Thyroid gland (tissue), 4 donors: ENCODE measurements around the gene MAGI1. TPM values are rescaled to one million over a fixed set of nuclear protein-coding genes. Genes with fewer than 3 reads are reported as not detected.

Experiments used
- DNase-seq, 2 donors: peaks; one replicate each; pipeline ENCODE4 v3.0.0-alpha.2; 2019
- H3K27ac ChIP-seq, 3 donors: fragments of 200-600 bp; sonication (generic); 1 replicate in 2 of 3; 2 replicates in 1 of 3; pipeline ENCODE4 v1.5.1; 2016 to 2019; ENCODE audit warnings: mild to moderate bottlenecking in 1 of 3, moderate library complexity in 1 of 3
- H3K27me3 ChIP-seq: fragments of 200-600 bp; sonication (generic); one replicate; pipeline ENCODE4 v1.5.1; 2019
- H3K36me3 ChIP-seq, 2 donors: fragments of 200-600 bp; sonication (generic); one replicate each; pipeline ENCODE4 v1.5.1; 2016 to 2019
- H3K4me1 ChIP-seq, 2 donors: fragments of 200-600 bp; sonication (generic); one replicate each; pipeline ENCODE4 v1.5.1; 2017 to 2019
- H3K4me3 ChIP-seq, 3 donors: fragments of 200-600 bp; sonication (generic); replicated peaks in 1 of 3; 1 replicate in 2 of 3; 2 replicates in 1 of 3; pipeline ENCODE4 v1.5.1; 2016; ENCODE audit warnings: mild to moderate bottlenecking in 1 of 3
- H3K9me3 ChIP-seq: fragments of 200-600 bp; sonication (generic); one replicate; pipeline ENCODE4 v1.5.1; 2017
- CTCF ChIP-seq, 6 experiments: fragments of 200-600 bp in 3 of 6; fragments of 450-650 bp in 3 of 6; sonication (generic) in 3 of 6; IDR thresholded peaks; one replicate each; pipeline ENCODE4 v1.5.1; 2016 to 2019; ENCODE audit warnings: antibody characterized with exemption in 6 of 6, mild to moderate bottlenecking in 2 of 6, inconsistent platforms in 1 of 6, moderate library complexity in 1 of 6
- POLR2A ChIP-seq, 2 donors: fragments of 450-650 bp; IDR thresholded peaks; one replicate each; pipeline ENCODE4 v1.6.1; 2017; ENCODE audit warnings: antibody characterized with exemption in 2 of 2, mild to moderate bottlenecking in 2 of 2, moderate library complexity in 1 of 2
- whole genome bisulfite sequencing, 2 donors: methylation state at CpG; one replicate each; pipeline ENCODE4 v1.1.5; 2017; 5-methylcytosine and 5-hydroxymethylcytosine counted together
- intact Hi-C: fragments of 100-400 bp; cut with DNase I; formaldehyde crosslinking; loops from one replicate; pipeline ENCODE4 v1.15.1; 2023
- total RNA-seq, 4 donors: library from RNA; depleted of rRNA; stranded (reverse); fragments of >200 nt; gene quantifications; one replicate each; pipeline ENCODE4 v1.2.3, GENCODE V29; 2016

MAGI1 gene
- total RNA-seq, 4 donors from 2014 or later = 60.5 to 123 (median 87.5) TPM

- no peaks in the 10 kb centered on the region for H3K9me3 ChIP-seq
- H3K36me3 ChIP-seq = no peaks in the 10 kb centered on the region
- H3K27me3 ChIP-seq = no peaks in the 10 kb centered on the region
- H3K4me1 ChIP-seq = peaks cover 3 to 15% of the 10 kb centered on the region in 2 donors
- H3K4me3 ChIP-seq = no peak overlapping the region
- TF ChIP-seq CTCF (IDR thresholded peaks at IDR 0.05) = no peak
- no peak for TF ChIP-seq POLR2A (IDR thresholded peaks at IDR 0.05)
- peak overlapping the region in 2 of 3 donors; percentile 77 to 89 for H3K27ac ChIP-seq
- intact Hi-C loops = no loop called here
- no peak for DNase-seq
Observed at GRCh38 chr3:66077973-66078372, 39.3 kb upstream of the MAGI1 start.

GRCh38 chr3:66076861-66077470 lies 38.2 kb upstream of the MAGI1 start:
- intact Hi-C loops = no loop called here
- H3K9me3 ChIP-seq = no peaks in the 10 kb centered on the region
- peak overlapping the region; percentile 59 to 89 (median 77) for H3K27ac ChIP-seq
- H3K4me3 ChIP-seq = no peak overlapping the region
- 50 to 60% methylated on average over 6 of the region's 6 CpGs for WGBS, 2 donors
- peaks cover 3 to 15% of the 10 kb centered on the region in 2 donors for H3K4me1 ChIP-seq
- H3K27me3 ChIP-seq = no peaks in the 10 kb centered on the region
- peak; percentile 63 to 70 for DNase-seq
- no peaks in the 10 kb centered on the region for H3K36me3 ChIP-seq
- no peak for TF ChIP-seq CTCF (IDR thresholded peaks at IDR 0.05)
- TF ChIP-seq POLR2A (IDR thresholded peaks at IDR 0.05) = peak in 1 of 2 donors; percentile 30

- Histone ChIP-seq H3K27ac (peak overlapping the region in 2 of 3 donors; percentile 77 to 89), H3K36me3 (no peaks in the 10 kb centered on the region), H3K27me3 (no peaks in the 10 kb centered on the region), H3K4me1 (peaks cover 3 to 15% of the 10 kb centered on the region in 2 donors), H3K9me3 (no peaks in the 10 kb centered on the region), H3K4me3 (no peak overlapping the region)
- 58% methylated on average over 4 of the region's 4 CpGs for WGBS, 2 donors
- TF ChIP-seq POLR2A (IDR thresholded peaks at IDR 0.05) = peak in 1 of 2 donors; percentile 35
- no peak for TF ChIP-seq CTCF (IDR thresholded peaks at IDR 0.05)
- intact Hi-C loops = no loop called here
- peak; percentile 49 to 74 for DNase-seq
Observed at GRCh38 chr3:66075281-66075680, 36.6 kb upstream of the MAGI1 start.

GRCh38 chr3:66073464-66074141 lies 34.9 kb upstream of the MAGI1 start:
- Histone ChIP-seq H3K27ac (no peak overlapping the region), H3K9me3 (no peaks in the 10 kb centered on the region), H3K4me3 (no peak overlapping the region), H3K36me3 (no peaks in the 10 kb centered on the region), H3K27me3 (no peaks in the 10 kb centered on the region), H3K4me1 (peaks cover 3 to 15% of the 10 kb centered on the region in 2 donors)
- 90 to 92% methylated on average over 8 of the region's 8 CpGs for WGBS, 2 donors
- no peak for TF ChIP-seq POLR2A (IDR thresholded peaks at IDR 0.05)
- TF ChIP-seq CTCF (IDR thresholded peaks at IDR 0.05) = no peak
- intact Hi-C loops = no loop called here
- DNase-seq = no peak

GRCh38 chr3:66068255-66068654 lies 29.5 kb upstream of the MAGI1 start:
- Histone ChIP-seq H3K9me3 (no peaks in the 10 kb centered on the region), H3K4me1 (peaks cover 9 to 14% of the 10 kb centered on the region in 2 donors), H3K4me3 (no peak overlapping the region), H3K27ac (no peak overlapping the region), H3K27me3 (no peaks in the 10 kb centered on the region), H3K36me3 (no peaks in the 10 kb centered on the region)
- intact Hi-C loops = no loop called here
- whole genome bisulfite sequencing, 2 donors = 69 to 76% methylated on average over 4 of the region's 4 CpGs
- no peak for TF ChIP-seq POLR2A (IDR thresholded peaks at IDR 0.05)
- TF ChIP-seq CTCF (IDR thresholded peaks at IDR 0.05) = no peak
- DNase-seq = no peak
